Activated CD8-positive, alpha-beta memory T cell treated with anti-CD3 and anti-CD28 coated beads for 4 hours (primary cell): ENCODE data around the gene RPS6KA5.
"Not testable (repeated sequence)": the region's sequence is repeated elsewhere in the genome, so short reads cannot be mapped to it uniquely, and the experiment has no call there.

Experiments used
- DNase-seq, 2 donors: peaks; one replicate each; pipeline ENCODE4 v3.0.0-alpha.2; 2020; ENCODE audit warnings: low read depth in 2 of 2

Gene RPS6KA5

DNA sequence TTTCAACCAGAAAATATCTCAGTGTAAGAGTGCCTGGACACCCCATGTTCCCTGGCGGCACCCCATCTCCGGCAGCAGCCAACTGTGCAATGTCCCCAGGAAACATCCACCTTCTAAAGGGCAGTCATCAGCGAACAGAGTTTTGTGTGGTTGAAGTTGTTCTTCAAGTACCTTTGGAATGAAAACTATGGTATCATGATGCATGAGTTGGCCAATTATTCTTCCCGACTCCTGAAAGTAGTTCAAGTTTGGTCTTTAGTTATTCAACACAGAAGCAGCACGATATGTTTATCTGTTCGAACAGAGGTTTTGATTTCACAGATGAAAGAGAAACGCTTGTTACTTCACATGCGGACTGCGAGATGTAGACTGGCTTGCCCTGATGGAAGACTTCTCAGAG lies 223.1 kb downstream of the RPS6KA5 start:
- DNase-seq = no peak

GRCh38 chr14:90836692-90837063 lies 223.8 kb downstream of the RPS6KA5 start:
- no peak for DNase-seq

DNA sequence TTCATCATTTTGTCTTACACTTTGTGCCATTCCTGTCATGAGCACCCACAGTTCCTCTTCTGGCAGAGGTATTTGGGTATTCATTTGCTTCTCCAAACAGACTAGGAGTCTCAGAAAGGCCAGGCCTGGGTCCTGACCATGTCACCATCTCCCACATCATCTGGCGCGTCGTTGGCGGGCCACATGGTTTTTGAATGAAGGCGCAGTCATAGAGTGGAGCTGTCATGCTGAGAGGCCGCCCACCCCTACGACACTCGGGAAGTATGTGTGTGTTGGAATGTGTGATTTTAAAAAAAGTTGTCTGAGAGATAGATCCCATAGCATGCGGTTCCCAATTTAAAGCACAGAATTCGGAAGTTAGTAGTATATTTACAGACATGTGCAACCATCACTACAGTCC lies 228.6 kb downstream of the RPS6KA5 start:
- no peak for DNase-seq

DNA sequence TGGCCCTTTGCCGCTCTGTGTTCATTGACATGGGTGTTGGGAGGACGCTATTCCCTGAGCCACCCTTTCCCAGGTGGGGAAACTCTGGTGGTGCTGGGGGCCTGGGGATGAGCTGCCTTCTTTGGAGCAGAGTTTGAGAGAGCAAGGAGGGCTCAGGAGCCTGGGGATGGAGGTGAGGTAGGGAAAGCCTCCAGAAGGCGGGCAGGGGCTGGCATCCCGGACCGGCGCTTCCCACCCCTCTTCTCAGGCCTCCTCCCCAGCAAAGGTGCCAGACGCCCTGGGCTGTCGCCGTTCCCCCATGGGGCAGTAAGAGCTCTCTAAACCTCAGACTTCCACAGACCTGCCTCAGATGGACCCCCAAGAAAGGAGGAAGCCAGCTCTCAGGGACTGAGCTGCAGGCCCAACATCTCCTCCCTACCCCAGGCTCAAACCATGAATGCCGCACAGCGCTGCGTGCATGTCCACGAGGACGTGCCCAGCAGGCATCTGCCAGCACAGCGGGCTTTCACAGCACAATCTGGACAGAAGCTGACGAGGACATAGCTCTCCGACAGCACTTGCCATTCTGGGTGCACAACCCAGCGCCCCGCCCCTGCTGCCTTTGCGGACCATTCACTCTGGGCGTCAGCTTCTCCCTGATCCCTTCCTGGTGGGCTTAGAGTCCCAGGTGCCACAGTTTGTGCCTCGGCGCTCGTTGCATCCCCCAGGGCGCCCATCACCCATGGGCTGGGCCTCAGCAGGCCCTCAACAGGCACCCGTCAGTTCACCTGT lies 229.3 kb downstream of the RPS6KA5 start:
- DNase-seq = no peak

- no peak for DNase-seq
These were observed 230.8 kb downstream of the RPS6KA5 start for GRCh38 chr14:90829677-90830076.

DNA sequence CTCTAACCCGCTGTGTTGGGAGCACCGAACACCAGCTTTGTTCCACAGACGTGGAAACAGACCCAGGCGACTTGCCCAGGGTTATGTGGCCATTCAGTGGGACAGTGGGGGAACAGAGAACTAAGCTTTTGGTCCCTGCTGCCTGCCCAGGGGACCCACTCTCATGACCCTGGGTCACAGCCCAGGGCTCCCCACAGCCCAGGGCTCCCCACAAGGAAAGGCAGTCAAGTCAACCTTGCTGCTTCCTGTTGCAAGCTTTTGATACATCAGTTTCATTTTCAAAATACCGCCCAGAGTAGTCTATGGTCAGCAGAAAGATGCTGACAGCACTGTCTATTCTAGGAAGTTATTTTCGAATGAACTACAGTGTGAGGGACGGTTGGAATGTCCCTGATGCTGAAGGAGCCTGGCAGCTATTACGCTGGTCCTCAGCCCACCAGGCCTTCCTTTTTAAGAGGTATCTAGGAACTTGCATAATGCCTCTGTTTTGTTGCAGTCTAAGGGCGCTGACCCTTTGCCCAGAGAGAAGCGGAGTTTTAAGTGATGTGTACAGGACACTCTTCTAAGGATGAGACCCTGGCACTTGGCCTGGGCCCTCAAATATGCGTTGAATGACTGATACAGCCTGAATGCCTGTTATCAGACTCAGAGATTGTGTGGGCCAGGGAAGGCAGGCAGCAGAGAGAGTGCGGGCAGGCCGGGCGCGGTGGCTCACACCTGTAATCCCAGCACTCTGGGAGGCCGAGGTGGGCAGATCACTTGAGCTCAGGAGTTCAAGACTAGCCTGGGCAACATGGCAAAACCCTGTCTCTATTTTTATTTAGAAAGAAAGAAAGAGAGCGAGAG lies 231.6 kb downstream of the RPS6KA5 start:
- DNase-seq = no peak

- peak; percentile 76 to 78 for DNase-seq
These were observed 232.4 kb downstream of the RPS6KA5 start for GRCh38 chr14:90827919-90828610.

- not testable (repeated sequence) for DNase-seq
These were observed 236.9 kb downstream of the RPS6KA5 start for GRCh38 chr14:90823542-90823941.

- peak; percentile 60 to 66 for DNase-seq
These were observed 239.5 kb downstream of the RPS6KA5 start for GRCh38 chr14:90820958-90821357.

DNA sequence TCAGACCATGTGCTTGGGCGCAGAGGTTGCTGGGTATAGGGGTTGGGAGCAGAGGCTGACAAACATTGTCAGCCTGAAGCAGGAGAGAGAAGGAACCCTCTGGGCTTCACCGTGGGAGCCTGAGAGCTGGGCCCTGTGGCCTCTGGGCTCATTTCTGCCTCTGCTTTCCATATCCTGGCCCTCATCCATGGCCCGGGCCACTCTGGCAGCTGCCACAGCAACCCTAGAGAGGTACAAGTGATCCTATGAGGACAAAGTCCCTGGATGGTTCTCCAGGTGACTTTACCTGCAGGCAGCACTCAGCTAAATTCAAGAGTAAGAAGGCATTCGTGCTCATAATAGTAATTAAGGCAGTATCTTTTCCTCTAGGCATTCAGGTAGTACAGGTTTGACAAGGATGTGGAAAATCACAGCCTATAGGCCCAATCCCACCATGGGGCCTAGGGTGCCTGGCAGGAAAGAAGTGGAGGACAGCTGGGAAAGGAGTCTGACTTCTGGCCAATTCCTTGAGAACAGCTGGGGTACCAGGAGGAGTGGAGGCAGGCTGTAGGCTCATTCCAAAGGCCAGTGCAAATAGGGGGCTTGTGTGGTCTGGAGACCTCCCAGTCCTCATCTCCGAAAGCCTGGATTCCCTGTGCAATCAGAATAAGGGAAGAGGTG lies 240.6 kb downstream of the RPS6KA5 start:
- DNase-seq = no peak

DNA sequence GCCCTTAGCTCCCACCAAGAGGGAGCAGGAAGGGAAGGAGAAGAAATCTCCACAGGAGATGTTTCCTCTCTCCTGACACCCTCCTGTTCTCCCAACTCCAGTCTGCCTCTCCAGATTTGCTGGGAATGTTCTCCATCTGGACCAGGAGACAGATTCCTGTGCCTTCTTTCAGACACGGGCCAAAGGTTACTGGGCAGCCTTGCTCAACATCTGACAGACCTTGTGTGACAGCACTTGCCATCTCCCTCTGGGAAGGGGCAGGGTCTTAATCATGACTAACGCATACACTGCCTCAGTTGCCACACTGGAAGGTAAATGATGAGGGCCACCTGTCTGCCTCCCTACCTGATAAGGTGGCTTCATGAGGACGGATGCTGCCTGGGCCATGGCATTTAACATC lies 241.7 kb downstream of the RPS6KA5 start:
- no peak for DNase-seq

DNA sequence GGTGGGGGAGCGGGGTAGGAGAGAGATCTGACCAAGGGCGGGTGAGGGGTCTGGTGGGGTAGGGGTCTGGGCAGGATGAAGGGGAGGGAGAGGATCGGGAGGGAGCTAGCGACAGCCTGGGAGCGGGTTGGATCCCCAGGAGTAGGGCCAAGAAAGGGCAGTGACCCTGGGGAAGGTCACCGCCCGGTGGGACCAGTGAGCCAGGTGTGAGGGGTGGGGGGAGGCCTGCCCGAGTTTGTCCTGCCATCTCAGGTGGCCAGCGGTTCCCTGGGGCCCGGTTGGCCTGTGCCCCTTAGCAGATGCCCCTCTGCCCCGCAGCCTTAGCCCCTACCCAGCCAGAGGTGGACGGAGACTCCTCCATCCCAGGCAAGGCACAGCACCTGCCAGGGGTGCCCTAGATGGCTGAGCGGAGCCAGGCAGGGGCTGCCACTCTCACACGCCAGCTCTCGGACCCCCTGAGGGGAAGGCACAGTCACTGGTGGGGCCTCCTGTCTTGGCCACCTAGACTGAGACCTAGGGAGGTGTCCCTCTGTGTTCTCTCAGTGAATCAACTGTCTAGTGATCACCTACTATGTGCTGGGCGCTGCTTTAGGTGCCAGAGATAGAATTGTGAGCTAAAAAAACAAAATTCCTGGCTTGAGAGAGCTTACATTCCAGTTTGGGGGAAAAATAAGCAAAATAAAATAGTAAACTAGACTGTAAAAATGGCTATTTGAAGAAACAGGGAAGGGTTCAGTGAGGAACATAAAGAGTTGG lies 243.6 kb downstream of the RPS6KA5 start:
- no peak for DNase-seq

DNA sequence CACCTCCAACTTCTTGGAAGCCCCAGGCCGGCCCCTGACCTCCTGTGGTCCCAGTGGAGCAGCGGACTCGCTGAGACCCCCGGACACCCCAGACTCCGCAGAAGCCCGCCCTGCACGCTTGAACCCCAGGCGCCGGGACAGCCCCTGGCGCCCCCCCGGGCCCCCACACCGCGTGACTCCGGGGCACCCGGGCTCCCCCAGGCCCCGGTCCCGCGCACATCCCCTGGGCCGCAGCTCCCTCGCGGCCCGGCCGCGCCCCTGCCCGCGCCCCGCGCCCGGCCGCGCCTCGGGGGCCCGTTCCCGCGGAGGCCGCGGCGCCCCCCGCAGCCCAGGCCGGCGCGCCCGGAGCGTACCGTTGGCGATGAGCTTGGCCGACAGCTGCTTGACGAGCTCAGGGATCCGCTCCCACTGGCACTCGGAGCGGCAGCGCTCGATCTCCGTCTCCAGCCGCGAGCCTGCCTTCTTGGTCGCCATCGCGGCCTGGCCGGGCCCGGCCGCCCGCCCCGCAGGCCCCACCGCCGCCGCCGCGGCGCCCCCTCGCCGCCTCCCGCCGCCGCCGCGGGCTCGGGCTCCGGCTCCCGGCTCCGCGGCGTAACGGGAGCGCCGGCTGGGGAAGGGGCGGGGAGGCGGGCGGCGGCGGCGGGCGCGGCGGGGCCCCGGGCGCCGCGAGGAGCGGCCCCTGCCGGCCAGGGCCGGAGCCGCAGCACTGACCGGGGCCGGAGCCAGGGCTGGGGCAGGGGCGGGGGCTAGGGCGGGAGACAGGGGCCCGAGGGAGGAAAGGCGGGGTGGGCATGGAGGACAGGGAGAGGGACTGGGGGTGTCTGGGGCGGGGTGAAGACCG lies 244.4 kb downstream of the RPS6KA5 start, which contains the start of gene TTC7B:
TTC7B (minus strand) TSS at position 609 of the 841 bp plus-strand sequence; CDS start at position 474, 135 bp downstream.
- no peak for DNase-seq

- no peak for DNase-seq
These were observed 244.9 kb downstream of the RPS6KA5 start for GRCh38 chr14:90815572-90815821.

DNA sequence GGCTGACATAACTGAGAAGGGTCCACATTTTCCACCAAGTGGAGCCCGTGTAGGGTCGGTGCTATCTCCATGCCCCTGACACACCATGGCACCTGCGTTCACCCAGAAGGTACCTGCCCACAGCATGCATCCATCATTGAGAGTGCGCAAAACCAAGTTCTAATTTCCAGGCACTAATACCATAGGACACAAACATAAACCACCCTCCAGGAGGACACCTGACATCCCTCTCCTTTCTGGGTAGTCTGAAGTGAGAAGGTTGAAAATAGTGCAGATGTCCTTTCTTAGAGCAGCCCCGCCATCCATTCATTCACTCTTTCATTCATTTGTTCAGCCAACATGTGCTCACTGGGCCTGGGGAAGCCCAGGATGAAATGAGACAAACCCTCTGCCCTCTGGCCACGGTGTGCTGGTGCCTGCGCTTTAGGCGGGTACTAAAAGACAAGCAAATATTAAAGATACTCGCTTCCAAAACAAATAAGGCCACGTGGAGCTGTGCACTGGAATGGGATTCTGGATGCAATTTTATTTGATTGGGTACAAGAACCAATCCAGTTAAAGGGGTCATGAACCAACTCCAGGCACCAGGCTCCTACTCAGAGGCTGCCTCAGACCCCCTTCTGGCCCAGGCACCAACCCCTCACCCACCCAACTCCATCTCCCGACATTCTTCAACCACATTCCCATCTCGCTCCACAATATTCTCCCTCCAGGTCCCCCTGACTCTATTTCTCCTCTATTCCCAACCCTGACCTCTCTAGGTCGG lies 245.5 kb downstream of the RPS6KA5 start:
- DNase-seq = no peak

GRCh38 chr14:90813442-90813841 lies 247.0 kb downstream of the RPS6KA5 start:
- no peak for DNase-seq

DNA sequence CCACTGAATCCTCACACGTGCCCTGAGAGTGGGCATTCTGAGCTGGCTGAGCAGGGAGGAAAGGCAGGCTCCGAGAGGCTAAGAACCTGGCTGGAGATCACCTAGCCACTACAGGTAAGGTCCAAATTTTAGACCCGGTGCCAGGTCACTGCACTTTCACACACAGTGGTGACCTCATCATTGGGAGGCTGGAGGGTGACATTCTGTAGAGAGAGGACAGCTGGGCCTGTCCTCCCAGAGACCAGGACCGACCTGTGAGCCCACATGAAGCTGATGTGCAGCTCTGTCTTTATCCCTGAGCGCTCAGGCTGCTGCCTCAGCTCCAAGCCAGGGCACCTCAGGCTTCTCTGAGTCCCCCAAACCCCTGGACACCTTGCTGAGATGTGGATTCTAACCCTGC lies 248.3 kb downstream of the RPS6KA5 start:
- DNase-seq = no peak

- DNase-seq = no peak
These were observed 248.8 kb downstream of the RPS6KA5 start for GRCh38 chr14:90811641-90812040.

GRCh38 chr14:90810806-90811205 lies 249.6 kb downstream of the RPS6KA5 start:
- DNase-seq = no peak
